HepG2 (cell line): Measurements from ENCODE around the gene LHPP. TPM values are rescaled to one million over a fixed set of nuclear protein-coding genes. Genes with fewer than 3 reads are reported as not detected.

Experiments
- ADNP ChIP-seq: sonication (generic); formaldehyde crosslinking; IDR thresholded peaks from 2 replicates; pipeline ENCODE4 v1.4.0; 2020; ENCODE audit warnings: missing genetic modification reagents
- CBX5 ChIP-seq: sonication (generic); formaldehyde crosslinking; IDR thresholded peaks from 2 replicates; pipeline ENCODE4 v1.4.0; 2020; ENCODE audit warnings: missing genetic modification reagents, borderline replicate concordance
- DNMT1 ChIP-seq: sonication (generic); formaldehyde crosslinking; IDR thresholded peaks from 2 replicates; pipeline ENCODE4 v1.5.1; 2020; ENCODE audit warnings: mild to moderate bottlenecking, missing genetic modification reagents
- IKZF1 ChIP-seq: fragments of 450-650 bp; IDR thresholded peaks from 2 replicates; pipeline ENCODE4 v1.7.1; 2016
- IRF2 ChIP-seq: IDR thresholded peaks from 2 replicates; pipeline ENCODE4 v1.6.1; 2018; ENCODE audit warnings: missing genetic modification reagents, missing compliant biosample characterization
- MTF2 ChIP-seq: sonication (generic); formaldehyde crosslinking; IDR thresholded peaks from 2 replicates; pipeline ENCODE4 v1.5.0; 2020; ENCODE audit warnings: missing genetic modification reagents, borderline replicate concordance
- STAT5B ChIP-seq: sonication (generic); formaldehyde crosslinking; IDR thresholded peaks from 2 replicates; pipeline ENCODE4 v1.4.0; 2020; ENCODE audit warnings: missing genetic modification reagents
- XRCC5 ChIP-seq: fragments of 200-400 bp; formaldehyde crosslinking; optimal IDR thresholded peaks from 2 replicates; pipeline ENCODE3; 2017; ENCODE audit warnings: mild to moderate bottlenecking, low read length
- ZC3H4 ChIP-seq: sonication (generic); formaldehyde crosslinking; IDR thresholded peaks from 2 replicates; pipeline ENCODE4 v1.4.0; 2020; ENCODE audit warnings: missing genetic modification reagents, borderline replicate concordance
- ZNF256 ChIP-seq: sonication (generic); formaldehyde crosslinking; conservative IDR thresholded peaks from 2 replicates; pipeline ENCODE4 v1.4.0; 2020; ENCODE audit warnings: missing genetic modification reagents
- ZNF264 ChIP-seq: sonication (generic); formaldehyde crosslinking; IDR thresholded peaks from 2 replicates; pipeline ENCODE4 v1.4.0; 2020; ENCODE audit warnings: missing genetic modification reagents
- ZNF552 ChIP-seq: sonication (generic); formaldehyde crosslinking; IDR thresholded peaks from 2 replicates; pipeline ENCODE4 v1.9.0; 2022; ENCODE audit warnings: missing genetic modification reagents, mild to moderate bottlenecking, borderline replicate concordance
- ZNF678 ChIP-seq: sonication (generic); formaldehyde crosslinking; IDR thresholded peaks from 2 replicates; pipeline ENCODE4 v1.4.0; 2020; ENCODE audit warnings: mild to moderate bottlenecking, missing genetic modification reagents
- polyA plus RNA-seq, 8 experiments: library from polyadenylated mRNA; depleted of rRNA in 3 of 8; stranded (reverse) in 7 of 8; unstranded in 1 of 8; fragments of >200 nt; fragmentation: Illumina TruSeq in 4 of 8; extraction: Trizol in 4 of 8; gene quantifications; 2 replicates each; pipeline versions ENCODE4 v1.2.1 to v1.2.3, GENCODE V29; 2011 to 2016; ENCODE audit warnings: low read depth in 4 of 8, missing spikeins in 1 of 8, mixed read lengths in 1 of 8; ENCODE audit not compliant: insufficient read depth in 1 of 8
- total RNA-seq, 5 experiments: library from RNA; depleted of rRNA; stranded (reverse); fragments of >200 nt; fragmentation: Illumina TruSeq; extraction: Trizol; gene quantifications; 2 replicates each; pipeline ENCODE4 v1.2.3, GENCODE V29; 2016; ENCODE audit warnings: low read depth in 1 of 5
- TF ChIP-seq, protein P1 (sequence below): sonication (generic); formaldehyde crosslinking; IDR thresholded peaks from 2 replicates; pipeline ENCODE4 v1.4.0; 2020; ENCODE audit warnings: missing genetic modification reagents
- TF ChIP-seq, protein P2 (sequence below): sonication (generic); formaldehyde crosslinking; IDR thresholded peaks from 2 replicates; pipeline ENCODE4 v1.4.0; 2020; ENCODE audit warnings: mild to moderate bottlenecking, missing genetic modification reagents
- TF ChIP-seq, protein P3 (sequence below): sonication (generic); formaldehyde crosslinking; IDR thresholded peaks from 2 replicates; pipeline ENCODE4 v1.4.0; 2020; ENCODE audit warnings: low read depth, mild to moderate bottlenecking, missing genetic modification reagents
- TF ChIP-seq, protein P4 (sequence below): sonication (generic); formaldehyde crosslinking; IDR thresholded peaks from 2 replicates; pipeline ENCODE4 v1.8.1; 2023; ENCODE audit warnings: mild to moderate bottlenecking, inconsistent platforms, moderate library complexity, missing genetic modification reagents, borderline replicate concordance

The LHPP gene
- total and polyA plus RNA-seq, 2 of the 13 experiments (the other 11 are each of a cell fraction or from before 2014, with no cell fraction given), result 5.2 to 13.1 TPM

DNA sequence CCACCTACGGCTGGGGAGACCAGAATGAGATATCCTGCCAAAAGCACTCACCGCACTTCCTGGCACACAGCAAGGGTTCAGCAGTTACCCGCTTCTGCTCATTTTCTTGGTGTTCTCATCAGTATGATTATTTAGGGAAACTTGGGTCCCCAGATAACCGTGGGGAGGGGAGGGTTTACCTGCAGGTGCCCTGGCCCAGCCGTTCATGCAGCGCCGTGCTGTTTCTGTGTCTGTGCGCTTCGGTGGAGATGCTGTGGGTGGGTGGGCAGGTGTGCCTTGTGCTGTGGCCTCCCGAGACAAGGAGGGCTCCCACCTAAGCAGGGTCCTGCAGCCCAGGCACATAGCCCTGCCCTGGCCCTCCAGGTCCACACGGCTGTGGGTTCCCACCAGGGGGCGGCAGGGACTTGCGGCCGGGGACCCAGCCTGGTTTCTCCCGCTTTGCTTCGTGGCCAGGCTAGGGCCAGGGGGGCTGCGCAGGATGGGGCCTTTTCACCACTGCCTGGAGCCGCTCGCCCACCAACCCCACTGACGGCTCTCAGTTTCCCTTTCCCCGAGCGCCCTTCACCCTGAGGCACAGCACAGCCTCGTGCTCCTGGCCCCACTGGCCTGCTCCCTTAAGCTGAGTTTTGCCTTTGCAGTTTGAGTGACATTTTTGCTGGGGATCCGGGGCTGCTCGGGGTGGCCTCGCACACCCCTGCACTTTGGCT lies 78.5 kb downstream of the LHPP start (continued):
- TF ChIP-seq, protein P1, sequence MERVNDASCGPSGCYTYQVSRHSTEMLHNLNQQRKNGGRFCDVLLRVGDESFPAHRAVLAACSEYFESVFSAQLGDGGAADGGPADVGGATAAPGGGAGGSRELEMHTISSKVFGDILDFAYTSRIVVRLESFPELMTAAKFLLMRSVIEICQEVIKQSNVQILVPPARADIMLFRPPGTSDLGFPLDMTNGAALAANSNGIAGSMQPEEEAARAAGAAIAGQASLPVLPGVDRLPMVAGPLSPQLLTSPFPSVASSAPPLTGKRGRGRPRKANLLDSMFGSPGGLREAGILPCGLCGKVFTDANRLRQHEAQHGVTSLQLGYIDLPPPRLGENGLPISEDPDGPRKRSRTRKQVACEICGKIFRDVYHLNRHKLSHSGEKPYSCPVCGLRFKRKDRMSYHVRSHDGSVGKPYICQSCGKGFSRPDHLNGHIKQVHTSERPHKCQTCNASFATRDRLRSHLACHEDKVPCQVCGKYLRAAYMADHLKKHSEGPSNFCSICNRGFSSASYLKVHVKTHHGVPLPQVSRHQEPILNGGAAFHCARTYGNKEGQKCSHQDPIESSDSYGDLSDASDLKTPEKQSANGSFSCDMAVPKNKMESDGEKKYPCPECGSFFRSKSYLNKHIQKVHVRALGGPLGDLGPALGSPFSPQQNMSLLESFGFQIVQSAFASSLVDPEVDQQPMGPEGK (CRISPR knock-in tag), result peak; percentile 38; the same call in 1 of the 2 replicates
- no peak for TF ChIP-seq ZNF264 (CRISPR knock-in tag)
- TF ChIP-seq DNMT1 (CRISPR knock-in tag), result 0 out of 2 replicates have a peak, but pooled peaks have one; percentile 19
- TF ChIP-seq ADNP (CRISPR knock-in tag), result no peak
- TF ChIP-seq, protein P2, sequence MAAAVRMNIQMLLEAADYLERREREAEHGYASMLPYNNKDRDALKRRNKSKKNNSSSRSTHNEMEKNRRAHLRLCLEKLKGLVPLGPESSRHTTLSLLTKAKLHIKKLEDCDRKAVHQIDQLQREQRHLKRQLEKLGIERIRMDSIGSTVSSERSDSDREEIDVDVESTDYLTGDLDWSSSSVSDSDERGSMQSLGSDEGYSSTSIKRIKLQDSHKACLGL (CRISPR knock-in tag), result no peak; the same call in 1 of the 2 replicates
- TF ChIP-seq, protein P3, sequence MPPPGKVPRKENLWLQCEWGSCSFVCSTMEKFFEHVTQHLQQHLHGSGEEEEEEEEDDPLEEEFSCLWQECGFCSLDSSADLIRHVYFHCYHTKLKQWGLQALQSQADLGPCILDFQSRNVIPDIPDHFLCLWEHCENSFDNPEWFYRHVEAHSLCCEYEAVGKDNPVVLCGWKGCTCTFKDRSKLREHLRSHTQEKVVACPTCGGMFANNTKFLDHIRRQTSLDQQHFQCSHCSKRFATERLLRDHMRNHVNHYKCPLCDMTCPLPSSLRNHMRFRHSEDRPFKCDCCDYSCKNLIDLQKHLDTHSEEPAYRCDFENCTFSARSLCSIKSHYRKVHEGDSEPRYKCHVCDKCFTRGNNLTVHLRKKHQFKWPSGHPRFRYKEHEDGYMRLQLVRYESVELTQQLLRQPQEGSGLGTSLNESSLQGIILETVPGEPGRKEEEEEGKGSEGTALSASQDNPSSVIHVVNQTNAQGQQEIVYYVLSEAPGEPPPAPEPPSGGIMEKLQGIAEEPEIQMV (CRISPR knock-in tag), result no peak
- no peak for TF ChIP-seq IKZF1
- no peak for TF ChIP-seq CBX5
- no peak for TF ChIP-seq MTF2 (CRISPR knock-in tag)
- no peak for TF ChIP-seq IRF2 (CRISPR knock-in tag)
- TF ChIP-seq, protein P4, sequence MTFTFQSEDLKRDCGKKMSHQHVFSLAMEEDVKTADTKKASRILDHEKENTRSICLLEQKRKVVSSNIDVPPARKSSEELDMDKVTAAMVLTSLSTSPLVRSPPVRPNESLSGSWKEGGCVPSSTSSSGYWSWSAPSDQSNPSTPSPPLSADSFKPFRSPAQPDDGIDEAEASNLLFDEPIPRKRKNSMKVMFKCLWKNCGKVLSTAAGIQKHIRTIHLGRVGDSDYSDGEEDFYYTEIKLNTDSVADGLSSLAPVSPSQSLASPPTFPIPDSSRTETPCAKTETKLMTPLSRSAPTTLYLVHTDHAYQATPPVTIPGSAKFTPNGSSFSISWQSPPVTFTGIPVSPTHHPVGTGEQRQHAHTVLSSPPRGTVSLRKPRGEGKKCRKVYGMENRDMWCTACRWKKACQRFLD (CRISPR knock-in tag), result no peak
- TF ChIP-seq STAT5B (CRISPR knock-in tag), result no peak
- no peak for TF ChIP-seq ZC3H4 (CRISPR knock-in tag)
- no peak for TF ChIP-seq ZNF256 (CRISPR knock-in tag)
- no peak for TF ChIP-seq ZNF678 (CRISPR knock-in tag)
- TF ChIP-seq XRCC5, result peak; percentile 53
- no peak for TF ChIP-seq ZNF552 (CRISPR knock-in tag)
